Mucosa of gallbladder (tissue), 1 donor: Measurements from ENCODE around the gene NBAS. TPM values are rescaled to one million over a fixed set of nuclear protein-coding genes. Genes with fewer than 3 reads are reported as not detected.

ENCODE experiments used
- DNase-seq: peaks from one replicate; pipeline ENCODE4 v3.0.0-alpha.2; 2020; ENCODE audit warnings: low spot score
- total RNA-seq: library from RNA; stranded (reverse); gene quantifications from one replicate; pipeline ENCODE4 v1.2.1, GENCODE V29; 2021
- donor health status: DM: no; HTN: no; CAD: no.

NBAS gene
- total RNA-seq, 1 donor from 2014 or later, result 52.7 TPM

DNA sequence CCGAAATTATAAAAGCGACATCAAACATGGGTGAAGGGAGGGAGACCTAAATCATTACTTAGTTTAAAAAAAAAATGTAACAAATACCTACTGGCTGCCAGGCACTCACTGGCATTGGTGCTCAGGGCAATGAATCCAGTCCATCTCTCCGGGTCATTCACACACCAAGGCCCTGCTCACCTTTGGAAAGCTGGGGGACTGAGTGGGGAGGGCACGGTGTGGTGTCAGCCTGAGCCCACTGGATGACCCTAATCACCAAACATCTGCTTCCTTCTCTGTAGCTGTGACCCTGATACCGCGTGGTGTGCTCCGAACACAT, 30.2 kb upstream of the NBAS start:
- no peak for DNase-seq

DNA sequence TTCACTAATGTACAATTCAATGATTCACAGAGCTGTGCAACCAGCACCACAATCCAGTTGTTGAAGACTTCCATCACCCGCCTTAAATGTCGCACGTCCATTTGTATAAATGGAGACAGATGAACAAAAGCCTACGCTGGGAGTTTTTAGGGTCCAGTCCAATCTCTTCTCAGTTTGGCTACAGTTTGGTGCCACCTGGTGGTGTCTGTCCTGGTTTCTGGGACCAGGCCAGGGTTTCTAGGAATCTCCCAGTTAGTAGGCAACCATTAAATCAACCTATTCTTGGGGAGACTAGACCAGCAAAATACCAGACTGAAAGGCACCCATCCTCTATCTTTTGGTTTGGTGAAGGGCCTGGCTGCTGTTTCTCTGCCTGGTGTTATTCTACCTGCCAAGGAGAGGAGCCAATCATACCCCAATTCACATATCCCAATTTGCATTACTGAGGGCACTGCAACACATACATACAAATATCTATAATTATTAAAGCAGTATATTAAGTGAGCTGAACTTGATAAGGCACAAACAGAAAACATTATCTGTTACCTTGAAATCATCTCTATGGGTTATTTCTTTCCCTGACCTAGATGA, 27.3 kb upstream of the NBAS start:
- peak; percentile 45 for DNase-seq

DNA sequence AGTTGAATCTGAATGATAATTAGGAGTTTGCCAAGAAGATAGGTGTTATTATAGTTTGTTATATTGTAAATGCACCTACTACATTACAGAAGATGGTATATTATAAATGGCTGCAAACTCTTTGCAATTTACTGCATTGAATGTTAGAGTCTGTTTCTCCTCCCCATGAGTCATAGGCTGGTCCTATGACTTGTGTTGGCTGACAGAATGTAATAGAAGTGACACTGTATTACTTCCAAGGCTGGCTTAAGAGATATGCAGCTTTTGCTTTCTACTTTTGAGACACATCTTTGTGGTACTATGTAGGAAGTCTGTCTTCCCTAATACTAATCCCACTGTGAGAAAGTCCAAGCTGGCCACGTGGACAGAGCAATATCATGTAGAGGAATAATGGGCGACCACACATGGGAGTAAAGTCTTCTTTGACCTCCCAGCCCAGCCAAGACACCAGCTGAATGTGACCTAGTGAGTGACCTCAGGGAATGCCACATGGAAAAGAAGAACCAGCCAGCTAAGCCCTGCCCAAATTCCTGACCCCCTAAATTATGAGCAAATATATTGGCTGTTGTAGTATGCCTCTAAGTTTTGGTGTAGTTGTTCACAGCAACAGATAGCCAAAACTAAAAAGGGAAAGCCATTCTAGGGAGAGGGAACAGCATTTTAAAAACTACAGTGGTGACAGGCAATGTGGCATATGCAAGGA, 23.8 kb upstream of the NBAS start:
- no peak for DNase-seq

DNA sequence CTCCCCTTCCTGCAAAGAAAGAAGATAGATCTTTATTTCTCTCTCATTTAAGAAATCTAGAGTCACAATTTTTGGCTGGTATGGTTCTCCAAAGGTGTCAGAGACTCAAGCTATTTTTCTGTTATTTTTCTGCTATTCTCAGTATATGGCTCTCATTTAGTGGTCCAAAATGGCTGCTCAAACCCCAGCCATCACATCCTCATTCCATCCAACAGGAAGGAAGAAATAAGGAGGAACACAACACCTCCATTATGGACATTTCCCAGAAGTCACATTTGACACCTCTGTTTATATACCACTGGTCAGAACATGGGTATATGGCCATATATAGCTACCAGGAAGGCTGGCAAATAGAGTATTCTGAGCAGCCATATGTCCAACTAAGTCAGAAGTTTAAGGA, 23.2 kb upstream of the NBAS start:
- no peak for DNase-seq

DNA sequence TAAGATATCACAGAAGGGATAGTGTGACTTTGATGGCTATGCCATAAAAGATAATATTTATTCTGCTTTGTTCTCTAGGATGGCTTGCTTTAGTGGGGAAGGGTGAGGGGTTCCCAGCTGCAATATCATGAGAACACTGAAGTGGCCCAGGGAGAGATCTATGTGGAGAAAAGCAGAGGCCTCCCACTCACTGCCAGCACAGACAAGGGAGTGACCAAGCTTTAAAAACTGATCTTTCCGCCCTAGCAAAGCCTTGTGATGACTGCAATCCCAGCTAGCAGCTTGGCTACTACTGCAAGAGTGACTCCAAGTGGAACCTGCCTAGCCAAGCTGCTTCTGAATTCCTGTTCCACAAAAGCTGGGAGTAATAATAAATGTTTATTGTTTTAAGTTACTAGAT, 22.7 kb upstream of the NBAS start:
- DNase-seq, result no peak

DNA sequence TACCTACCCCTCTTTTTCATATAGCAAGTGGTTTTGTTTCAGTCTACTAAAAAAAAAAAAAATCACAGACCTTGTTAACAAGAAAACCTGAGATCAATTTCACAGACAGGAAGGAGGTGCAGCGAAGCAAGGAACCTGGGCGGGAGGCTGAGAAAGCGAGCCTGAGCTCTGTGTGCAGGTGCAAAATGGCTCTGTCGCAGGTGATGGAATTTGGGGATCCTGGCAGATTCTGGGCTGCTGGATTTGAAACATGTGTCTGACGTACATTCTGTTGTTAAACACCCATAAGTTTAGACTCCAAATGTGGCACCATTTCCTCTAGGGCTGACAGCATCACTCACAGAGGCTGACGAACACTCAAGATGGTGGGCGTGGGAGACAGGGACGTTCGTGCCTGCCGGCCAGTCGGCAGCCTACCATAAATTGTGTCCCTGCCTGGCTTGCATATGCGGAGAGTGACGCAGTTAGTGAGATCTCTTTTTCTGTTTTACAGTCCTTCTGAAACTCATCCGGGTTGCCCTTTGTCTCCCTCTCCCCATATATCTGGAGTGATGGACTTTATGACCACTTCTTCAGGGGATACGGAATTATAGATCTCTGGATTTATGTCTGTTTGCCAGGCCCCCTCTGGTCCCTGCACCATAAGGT, 21.7 kb upstream of the NBAS start:
- no peak for DNase-seq

DNA sequence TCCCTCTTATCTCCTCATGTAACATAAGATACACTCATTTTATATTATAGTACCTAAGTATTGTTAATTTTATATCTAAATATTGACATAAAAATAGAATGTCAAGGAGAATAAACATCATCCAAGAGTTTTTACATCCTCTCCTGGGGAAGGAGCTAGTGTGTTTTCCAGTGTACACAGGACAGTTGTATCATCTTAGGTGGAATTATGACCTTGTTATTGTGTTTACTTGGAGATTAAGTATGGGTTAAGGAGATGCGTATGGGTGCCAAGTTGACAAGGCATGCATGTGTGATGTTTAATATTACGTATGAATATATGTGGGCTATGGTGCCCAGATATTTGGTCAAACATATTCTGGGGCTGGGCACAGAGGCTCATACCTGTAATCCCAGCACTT, 19.3 kb upstream of the NBAS start:
- no peak for DNase-seq

DNA sequence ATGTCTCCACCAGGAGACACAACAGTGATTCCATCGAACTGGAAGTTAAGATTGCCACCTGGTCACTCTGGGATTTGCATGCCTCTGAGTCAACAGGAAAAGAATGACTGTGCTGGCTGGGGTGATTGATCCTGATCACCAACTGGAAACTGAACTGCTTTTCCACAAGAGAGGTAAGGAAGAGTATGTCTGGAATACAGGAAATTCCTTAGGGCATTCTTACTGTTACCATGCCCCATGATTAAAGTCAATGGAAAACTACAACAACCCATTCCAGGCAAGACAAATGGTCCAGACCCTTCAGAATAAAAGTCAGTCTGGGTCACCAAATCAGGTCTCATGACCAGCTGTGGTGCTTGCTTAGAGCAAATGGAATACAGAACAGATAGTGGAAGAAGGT, 18.5 kb upstream of the NBAS start:
- DNase-seq, result no peak

DNA sequence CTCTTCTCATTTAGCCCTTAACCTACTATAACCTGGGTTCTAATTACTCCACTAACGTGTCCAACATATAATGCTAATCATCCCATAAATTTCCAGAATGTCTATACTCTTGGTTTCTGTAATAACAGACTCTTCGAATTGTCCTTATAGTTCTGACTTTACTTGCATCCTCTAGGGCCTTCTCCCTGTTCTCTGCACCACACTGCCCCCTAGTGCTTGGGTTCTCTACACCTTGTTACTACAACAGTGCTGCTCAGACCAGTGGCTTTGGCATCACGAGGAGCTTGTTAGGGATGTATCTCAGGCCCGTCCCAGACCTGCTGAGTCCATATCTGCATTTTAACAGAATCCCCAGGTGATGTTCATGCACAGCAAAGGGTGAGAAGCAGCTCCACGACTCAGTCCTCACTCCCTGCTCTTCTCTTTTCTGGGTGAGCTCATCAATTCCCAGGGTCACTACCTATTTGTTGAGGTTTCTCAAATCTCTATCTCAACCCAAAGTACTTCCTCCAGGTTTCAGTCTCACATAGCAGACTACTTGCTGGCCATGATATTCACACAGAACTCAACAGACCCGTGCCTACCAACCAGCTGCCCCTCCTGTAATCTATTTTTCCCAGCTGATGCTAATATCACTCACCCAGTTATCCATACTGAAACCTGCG, 16.1 kb upstream of the NBAS start:
- peak; percentile 89 for DNase-seq

DNA sequence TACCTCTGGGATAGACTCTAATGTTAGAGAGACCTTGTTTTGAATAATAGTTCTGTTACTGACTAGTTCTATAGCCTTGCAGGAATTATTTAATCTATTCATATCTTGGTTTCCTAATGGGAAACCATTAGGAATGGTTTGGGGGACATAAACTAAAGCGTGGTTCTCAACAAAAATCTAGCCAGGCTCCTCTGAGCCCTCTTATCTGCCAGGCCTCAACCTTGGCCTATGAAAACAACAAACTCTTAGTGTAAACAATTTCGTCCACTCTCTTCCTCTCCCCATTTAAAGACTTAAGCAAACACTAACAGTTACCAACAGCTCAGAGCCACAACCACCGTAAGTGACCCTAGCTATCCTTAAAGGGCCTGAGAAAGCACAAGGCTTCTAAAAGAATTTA, 10.6 kb upstream of the NBAS start:
- no peak for DNase-seq

DNA sequence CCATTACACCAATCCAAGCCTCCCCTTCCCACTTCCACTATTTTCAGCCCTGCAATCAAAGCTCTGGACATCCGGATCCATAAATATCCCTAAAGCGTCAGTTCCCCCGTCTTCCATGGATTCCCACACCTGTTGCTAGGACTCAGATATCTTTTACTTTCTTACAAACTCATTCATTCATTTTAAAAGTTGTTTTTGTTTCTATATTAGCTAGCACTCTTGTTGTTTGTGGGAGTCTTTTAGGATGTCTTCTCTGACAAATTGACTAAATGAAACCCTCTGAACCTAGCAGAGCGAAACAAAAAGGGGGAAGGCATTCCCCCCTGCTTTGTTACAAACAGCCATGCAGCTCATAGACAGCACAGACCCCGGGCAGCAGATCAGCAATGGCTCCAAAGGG, 9.0 kb upstream of the NBAS start:
- no peak for DNase-seq

DNA sequence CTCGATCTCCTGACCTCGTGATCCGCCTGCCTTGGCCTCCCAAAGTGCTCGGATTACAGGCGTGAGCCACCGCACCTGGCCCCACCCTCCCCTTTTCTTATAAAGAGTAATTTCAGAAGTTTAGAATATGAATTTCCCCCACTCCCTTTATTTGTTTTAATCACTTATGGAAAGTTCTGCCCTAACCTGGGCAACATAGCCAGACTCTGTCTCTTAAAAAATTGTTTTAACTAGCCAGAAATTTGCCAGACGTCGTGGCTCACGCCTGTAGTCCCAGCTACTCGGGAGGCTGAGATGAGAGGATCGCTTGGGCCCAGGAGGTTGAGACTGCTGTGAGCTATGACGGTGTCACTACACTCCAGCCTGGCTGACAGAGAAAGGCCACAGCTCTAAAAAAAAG, 7.7 kb upstream of the NBAS start:
- DNase-seq, result no peak

DNA sequence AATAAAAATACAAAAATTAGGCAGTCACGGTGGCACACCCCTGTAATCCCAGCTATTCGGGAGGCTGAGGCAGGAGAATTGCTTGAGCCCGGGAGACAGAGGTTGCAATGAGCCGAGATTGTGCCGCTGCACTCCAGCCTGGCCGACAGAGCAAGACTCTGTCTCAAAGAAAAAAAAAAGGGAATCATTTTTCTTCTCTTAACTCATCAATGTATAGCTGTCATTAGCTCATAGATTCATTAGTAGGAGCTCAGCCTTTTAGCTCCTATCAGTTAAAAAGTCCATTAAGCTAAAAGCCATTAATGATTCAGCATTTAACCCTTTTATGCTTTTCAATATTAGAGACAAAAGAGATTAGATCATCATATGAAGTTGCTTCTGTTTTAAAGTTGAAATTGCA, 5.8 kb upstream of the NBAS start:
- no peak for DNase-seq

DNA sequence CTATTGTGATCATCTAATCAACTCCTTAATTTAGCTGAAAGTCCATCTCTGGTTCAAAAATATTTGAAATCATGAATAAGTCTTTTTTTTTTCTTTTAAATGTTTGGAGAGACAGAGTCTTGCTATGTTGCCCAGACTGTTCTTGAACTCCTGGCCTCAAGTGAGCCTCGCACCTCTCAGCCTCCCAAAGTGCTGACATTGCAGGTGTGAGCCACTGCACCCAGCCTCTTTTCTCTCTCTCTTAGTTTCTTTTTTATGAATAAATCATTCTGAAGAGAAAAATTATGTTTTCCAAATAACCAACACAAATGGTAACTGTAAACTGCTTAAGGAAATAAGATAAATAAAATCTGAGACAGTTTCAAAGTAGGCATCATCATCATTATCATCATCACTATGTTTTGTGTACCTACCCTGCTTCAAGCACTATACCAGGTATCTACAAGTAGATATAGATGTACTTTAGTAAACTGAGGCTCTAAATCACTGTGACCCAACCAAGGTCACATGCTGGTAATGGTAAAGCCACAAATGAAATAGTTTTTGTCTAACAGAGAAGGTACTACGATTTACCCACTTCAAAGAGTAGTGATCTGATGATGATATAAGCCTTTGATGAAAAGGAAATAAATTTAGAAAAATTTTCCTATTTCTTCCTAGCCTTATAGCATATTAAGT, 5.0 kb upstream of the NBAS start:
- no peak for DNase-seq

DNA sequence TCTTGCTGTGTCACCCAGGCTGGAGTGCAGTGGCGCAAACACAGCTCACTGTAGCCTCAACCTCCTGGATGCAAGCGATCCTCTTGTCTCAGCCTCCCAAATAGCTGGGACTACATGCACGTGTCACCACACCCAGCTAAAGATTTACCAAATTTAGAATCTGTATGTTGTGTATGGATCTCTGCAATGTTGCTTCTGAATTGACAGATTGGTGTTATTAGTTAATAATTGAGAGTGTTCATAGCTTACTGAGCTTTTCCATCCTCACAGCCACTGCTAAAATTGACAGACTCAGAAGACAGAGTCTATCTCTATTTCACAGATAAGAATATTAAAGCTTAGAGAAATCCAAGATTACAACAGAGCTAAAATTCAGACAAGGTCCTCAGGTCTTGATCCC, 4.3 kb upstream of the NBAS start:
- no peak for DNase-seq

DNA sequence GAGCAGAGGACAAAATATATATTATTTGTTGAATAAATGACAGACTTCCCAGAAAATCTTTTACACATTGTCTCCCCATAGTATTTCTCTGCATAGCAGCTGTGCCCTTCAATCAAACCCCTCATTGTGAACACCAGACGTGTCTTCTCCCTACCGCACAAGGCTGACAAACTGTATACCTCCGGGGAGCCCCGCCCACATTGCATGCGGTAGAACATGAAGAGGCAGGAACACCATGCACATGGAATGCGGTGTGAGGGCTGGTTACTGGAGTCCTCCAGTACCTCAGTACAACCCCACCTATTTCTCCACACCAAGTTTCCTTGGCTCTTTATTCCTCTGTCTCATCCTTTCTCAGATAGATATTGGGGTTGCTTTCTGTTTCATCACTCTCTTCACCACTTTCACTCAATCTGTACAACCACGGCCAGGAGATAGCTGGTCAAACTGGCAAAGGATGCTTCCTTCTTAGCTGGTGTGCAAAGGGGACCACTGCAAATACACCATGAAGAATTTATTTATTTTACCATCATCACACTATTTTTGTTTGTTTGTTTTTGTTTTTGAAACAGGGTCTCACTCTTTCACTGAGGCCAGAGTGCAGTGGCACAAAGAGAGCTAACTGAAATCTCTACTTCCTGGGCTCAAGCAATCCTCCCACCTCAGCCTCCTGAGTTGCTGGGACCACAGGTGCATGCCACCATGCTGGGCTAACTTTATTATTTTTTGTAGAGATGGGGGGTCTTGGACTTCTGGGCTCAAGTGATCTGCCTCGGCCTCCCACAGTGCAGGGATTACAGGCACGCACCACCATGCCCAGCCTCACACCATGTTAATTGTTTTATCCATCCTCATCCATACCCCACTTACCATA, 2.3 kb upstream of the NBAS start:
- no peak for DNase-seq

DNA sequence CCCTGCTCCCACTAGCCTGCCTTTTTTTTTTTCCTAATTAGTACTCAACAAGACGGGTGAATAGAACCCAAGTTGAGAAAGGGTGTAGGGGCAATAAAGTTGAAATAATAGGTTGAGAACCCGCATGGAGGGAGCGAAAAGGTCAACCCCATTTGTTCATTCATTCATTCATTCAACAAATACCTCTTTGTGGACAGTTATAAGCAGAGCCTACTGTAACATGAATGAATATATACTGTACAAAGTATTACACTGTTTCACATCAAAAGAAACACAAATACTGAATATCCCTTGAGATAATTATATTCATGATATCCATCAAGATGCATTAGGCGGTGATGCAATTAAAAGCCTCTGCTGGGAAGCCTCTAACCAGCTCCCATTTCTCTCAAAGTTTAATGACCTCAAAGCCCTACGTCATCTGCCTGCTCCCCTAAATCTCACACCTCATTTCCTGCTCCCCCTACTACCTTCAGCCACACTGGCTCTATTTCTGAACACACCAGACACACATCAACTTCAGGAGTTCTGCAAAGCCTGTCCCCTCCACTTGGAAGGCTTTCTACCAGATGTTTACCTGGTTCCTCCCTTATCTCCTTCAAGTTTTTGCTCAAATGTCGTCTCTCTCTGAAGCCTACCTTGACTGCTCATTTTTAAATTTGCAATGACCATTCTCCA, 1.4 kb upstream of the NBAS start:
- DNase-seq, result no peak

DNA sequence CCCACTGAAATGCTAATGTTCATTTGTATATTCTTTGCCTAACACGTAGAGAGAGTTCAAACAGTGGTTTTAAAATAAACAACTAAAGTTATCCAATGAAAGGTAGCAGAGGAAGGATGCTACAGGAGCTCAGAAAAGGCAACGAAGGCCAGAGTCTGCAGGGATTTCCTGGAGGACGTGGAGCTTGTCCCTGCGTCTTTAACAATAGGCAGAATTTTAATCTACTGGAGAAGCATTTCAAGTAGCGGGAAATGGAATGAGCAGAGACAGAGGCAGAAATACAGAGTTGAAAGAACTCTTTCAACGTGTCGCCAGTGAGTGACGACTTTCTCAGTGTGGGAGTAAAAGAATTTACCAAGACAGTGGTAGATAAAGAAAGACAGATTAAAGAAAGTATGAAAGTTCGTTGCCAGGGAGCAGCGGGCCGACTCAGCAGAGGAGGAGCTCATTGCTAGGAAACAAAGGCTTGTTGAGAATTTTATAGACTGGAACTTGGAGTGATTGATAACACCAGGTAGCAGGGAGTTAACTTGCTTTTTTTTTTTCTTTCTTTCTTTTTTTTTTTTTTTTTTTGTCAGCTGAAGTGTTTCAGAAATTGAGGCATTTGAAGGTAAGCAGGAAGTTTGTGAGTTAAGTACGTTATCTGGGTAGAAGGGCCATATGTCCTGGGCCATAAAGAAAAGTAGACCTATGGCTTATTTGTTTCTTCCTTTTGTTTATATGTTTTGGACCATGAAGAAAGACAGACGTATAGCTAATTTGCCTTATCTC, 625 bp upstream of the NBAS start:
- DNase-seq, result no peak

DNA sequence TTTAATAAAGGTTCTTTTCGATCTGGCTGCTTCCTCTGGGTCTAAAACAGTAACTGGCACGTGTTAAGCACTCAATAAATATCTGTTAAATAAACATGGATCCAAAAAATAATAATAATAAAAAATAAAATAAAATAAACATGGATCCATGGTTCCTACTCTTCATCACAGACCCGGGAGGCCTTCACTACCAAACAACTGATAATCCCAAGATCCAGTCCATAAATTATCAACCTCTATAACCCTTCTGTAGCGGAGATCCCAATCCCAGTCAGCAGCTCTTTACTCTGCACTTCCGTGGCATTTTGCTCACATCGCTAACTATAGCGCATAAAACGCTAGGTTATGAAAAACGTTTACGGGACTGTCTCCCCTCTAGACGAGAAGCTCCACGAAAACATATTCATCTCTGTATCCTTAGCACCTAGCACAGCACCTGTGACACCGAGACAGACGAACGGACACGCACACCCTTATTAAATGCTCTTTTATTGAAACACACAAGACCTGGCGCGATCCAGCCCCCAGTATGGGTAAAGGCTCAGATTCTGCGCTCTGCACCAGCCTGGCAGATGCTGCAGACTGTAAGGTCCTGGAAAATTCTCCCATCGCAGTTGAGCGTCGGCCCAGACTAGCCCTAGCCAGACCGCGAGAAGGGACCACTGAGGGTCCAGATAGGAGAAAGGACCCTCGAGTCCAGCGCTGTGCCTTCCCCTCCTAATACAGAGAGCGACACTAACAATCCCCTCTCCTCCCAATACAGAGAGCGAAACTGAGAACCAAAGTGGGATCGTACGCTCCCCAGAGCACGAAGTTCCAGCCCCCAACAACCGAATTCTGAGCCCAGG, 770 bp downstream of the NBAS start:
- DNase-seq, result no peak
